HG03460 (cell line): ENCODE measurements around the gene TECTB.

ENCODE experiments used
- ATAC-seq: cut with Tn5 transposase; IDR thresholded peaks from one replicate; pipeline ENCODE4 v1.9.1; 2021; ENCODE audit not compliant: unreplicated experiment

TECTB gene

GRCh38 chr10:112274831-112275230 is 8.4 kb upstream of the TECTB start:
- no peak for ATAC-seq

GRCh38 chr10:112275512-112276245 is 7.5 kb upstream of the TECTB start:
- ATAC-seq: no peak

- no peak for ATAC-seq
Measured at GRCh38 chr10:112278871-112279270, 4.3 kb upstream of the TECTB start.

- ATAC-seq: no peak
Measured at GRCh38 chr10:112279433-112279832, 3.8 kb upstream of the TECTB start.

GRCh38 chr10:112280205-112280921 is 2.8 kb upstream of the TECTB start:
- no peak for ATAC-seq

- no peak for ATAC-seq
Measured at GRCh38 chr10:112282086-112282485, 1.1 kb upstream of the TECTB start.

- ATAC-seq: no peak
Measured at GRCh38 chr10:112286837-112287818, 3.9 kb downstream of the TECTB start.

GRCh38 chr10:112287844-112288243 is 4.6 kb downstream of the TECTB start:
- no peak for ATAC-seq

- ATAC-seq: no peak
Measured at GRCh38 chr10:112288486-112288885, 5.3 kb downstream of the TECTB start.

- ATAC-seq: no peak
Measured at GRCh38 chr10:112289373-112290053, 6.3 kb downstream of the TECTB start.

GRCh38 chr10:112290054-112290373 is 6.8 kb downstream of the TECTB start:
- no peak for ATAC-seq

GRCh38 chr10:112294169-112294568 is 11.0 kb downstream of the TECTB start:
- no peak for ATAC-seq

GRCh38 chr10:112295853-112296830 is 12.9 kb downstream of the TECTB start:
- no peak for ATAC-seq

- ATAC-seq: no peak
Measured at GRCh38 chr10:112296908-112297331, 13.7 kb downstream of the TECTB start.

- ATAC-seq: no peak
Measured at GRCh38 chr10:112298581-112298980, 15.4 kb downstream of the TECTB start.

- no peak for ATAC-seq
Measured at GRCh38 chr10:112299456-112299855, 16.3 kb downstream of the TECTB start.

- no peak for ATAC-seq
Measured at GRCh38 chr10:112302335-112302734, 19.1 kb downstream of the TECTB start.

- ATAC-seq: no peak
Measured at GRCh38 chr10:112303528-112303927, 20.3 kb downstream of the TECTB start.

GRCh38 chr10:112304267-112304859 is 21.2 kb downstream of the TECTB start:
- no peak for ATAC-seq
